Head of caudate nucleus (tissue), 42 donors: ENCODE results near the gene BNIP1.
"Not testable (repeated sequence)": the region's sequence is repeated elsewhere in the genome, so short reads cannot be mapped to it uniquely, and the experiment has no call there.

Source experiments
- DNase-seq, 42 donors: peaks; one replicate each; pipeline versions ENCODE4 v3.0.0 to v3.0.0-alpha.2; 2020 to 2021; ENCODE audit warnings: mixed read lengths in 7 of 42
- intact Hi-C: fragments of 100-400 bp; cut with DNase I; formaldehyde crosslinking; loops from one replicate; pipeline ENCODE4 v1.15.0; 2022

BNIP1 gene

GRCh38 chr5:173144200-173145176, at the start of gene BNIP1:
TSS of gene BNIP1 (plus strand) at chr5:173144531. CDS start at chr5:173144546, 15 bp downstream.
- intact Hi-C loops, result loop anchor here (5.0 to 10.0 kb wide), 2 partner anchors 87 to 160 kb away; partner anchors contain the start of genes ATP6V0E1 and CREBRF
- DNase-seq, result peak; percentile 84 to 97 (median 93)

GRCh38 chr5:173098787-173099186, 45.5 kb upstream of the BNIP1 start:
- intact Hi-C loops, result no loop called here

GRCh38 chr5:173099461-173099860, 44.9 kb upstream of the BNIP1 start:
- intact Hi-C loops, result no loop called here
- no peak for DNase-seq

More at GRCh38 chr5:173098787-173099186, 45.5 kb upstream of the BNIP1 start:
- DNase-seq, result no peak

GRCh38 chr5:173101245-173101644, 43.1 kb upstream of the BNIP1 start:
- intact Hi-C loops, result no loop called here
- no peak for DNase-seq

- no peak for DNase-seq
- intact Hi-C loops, result no loop called here
Measured at GRCh38 chr5:173103411-173103810, 40.9 kb upstream of the BNIP1 start.

GRCh38 chr5:173108914-173109313, 35.4 kb upstream of the BNIP1 start:
- DNase-seq, result no peak
- intact Hi-C loops, result no loop called here

GRCh38 chr5:173114536-173114935, 29.8 kb upstream of the BNIP1 start:
- intact Hi-C loops, result no loop called here

GRCh38 chr5:173119719-173120118, 24.6 kb upstream of the BNIP1 start:
- intact Hi-C loops, result no loop called here
- no peak for DNase-seq

More at GRCh38 chr5:173114536-173114935, 29.8 kb upstream of the BNIP1 start:
- DNase-seq, result no peak

- intact Hi-C loops, result no loop called here
- no peak for DNase-seq
Measured at GRCh38 chr5:173123416-173123815, 20.9 kb upstream of the BNIP1 start.

GRCh38 chr5:173132166-173132565, 12.2 kb upstream of the BNIP1 start:
- DNase-seq, intact Hi-C loops: not testable (repeated sequence)

GRCh38 chr5:173138707-173139106, 5.6 kb upstream of the BNIP1 start:
- intact Hi-C loops, result no loop called here
- DNase-seq, result no peak

- intact Hi-C loops, result loop anchor here (5.0 to 10.0 kb wide), 2 partner anchors 82 to 155 kb away; partner anchors contain the start of genes ATP6V0E1 and CREBRF
- no peak for DNase-seq
Measured at GRCh38 chr5:173139631-173140030, 4.7 kb upstream of the BNIP1 start.

- DNase-seq, result no peak
- intact Hi-C loops, result loop anchor here (5.0 to 10.0 kb wide), 2 partner anchors 83 to 156 kb away; partner anchors contain the start of genes ATP6V0E1 and CREBRF
Measured at GRCh38 chr5:173140769-173141168, 3.6 kb upstream of the BNIP1 start.

- intact Hi-C loops, result loop anchor here (5.0 to 10.0 kb wide), 2 partner anchors 86 to 159 kb away; partner anchors contain the start of genes ATP6V0E1 and CREBRF
- no peak for DNase-seq
Measured at GRCh38 chr5:173143567-173143966, 764 bp upstream of the BNIP1 start.

- no peak for DNase-seq
- intact Hi-C loops, result loop anchor here (10.0 kb wide), 1 partner anchor 164 kb away; the partner anchor contains the start of gene ATP6V0E1
Measured at GRCh38 chr5:173148354-173148753, 4.0 kb downstream of the BNIP1 start.

- intact Hi-C loops, result no loop called here
Measured at GRCh38 chr5:173152547-173152946, 8.2 kb downstream of the BNIP1 start.

GRCh38 chr5:173153842-173154241, 9.5 kb downstream of the BNIP1 start:
- no peak for DNase-seq
- intact Hi-C loops, result no loop called here

More at GRCh38 chr5:173152547-173152946, 8.2 kb downstream of the BNIP1 start:
- DNase-seq, result no peak

GRCh38 chr5:173154619-173155018, 10.3 kb downstream of the BNIP1 start:
- DNase-seq, intact Hi-C loops: not testable (repeated sequence)

- peak in 35 of 42 donors; percentile 12 to 83 (median 59) for DNase-seq
- intact Hi-C loops, result no loop called here
Measured at GRCh38 chr5:173155912-173156311, 11.6 kb downstream of the BNIP1 start.

GRCh38 chr5:173158366-173158765, 14.0 kb downstream of the BNIP1 start:
- intact Hi-C loops, result no loop called here
- no peak for DNase-seq
